HEK293 (cell line): ENCODE measurements around the gene KY.

ENCODE experiments used
- KLF16 ChIP-seq: fragments of 450-650 bp; formaldehyde crosslinking; IDR thresholded peaks from 2 replicates; pipeline ENCODE4 v1.5.1; 2017; ENCODE audit warnings: missing biosample characterization, missing genetic modification characterization
- MYNN ChIP-seq: fragments of 450-650 bp; formaldehyde crosslinking; IDR thresholded peaks from 2 replicates; pipeline ENCODE4 v1.5.1; 2016; ENCODE audit warnings: missing biosample characterization, missing genetic modification characterization, borderline replicate concordance
- ZFP37 ChIP-seq: fragments of 450-650 bp; formaldehyde crosslinking; IDR thresholded peaks from 2 replicates; pipeline ENCODE4 v1.5.1; 2016; ENCODE audit warnings: missing biosample characterization, missing genetic modification characterization
- ZNF24 ChIP-seq: fragments of 450-650 bp; formaldehyde crosslinking; IDR thresholded peaks from 2 replicates; pipeline ENCODE4 v1.5.1; 2016; ENCODE audit warnings: missing biosample characterization, missing genetic modification characterization
- TF ChIP-seq, protein P1 (sequence below): fragments of 450-650 bp; formaldehyde crosslinking; IDR thresholded peaks from 2 replicates; pipeline ENCODE4 v1.5.1; 2016; ENCODE audit warnings: missing biosample characterization, missing genetic modification characterization
- TF ChIP-seq, protein P2 (sequence below): fragments of 450-650 bp; formaldehyde crosslinking; conservative IDR thresholded peaks from 2 replicates; pipeline ENCODE4 v1.5.1; 2016; ENCODE audit warnings: low read depth, missing biosample characterization, missing genetic modification characterization

DNA sequence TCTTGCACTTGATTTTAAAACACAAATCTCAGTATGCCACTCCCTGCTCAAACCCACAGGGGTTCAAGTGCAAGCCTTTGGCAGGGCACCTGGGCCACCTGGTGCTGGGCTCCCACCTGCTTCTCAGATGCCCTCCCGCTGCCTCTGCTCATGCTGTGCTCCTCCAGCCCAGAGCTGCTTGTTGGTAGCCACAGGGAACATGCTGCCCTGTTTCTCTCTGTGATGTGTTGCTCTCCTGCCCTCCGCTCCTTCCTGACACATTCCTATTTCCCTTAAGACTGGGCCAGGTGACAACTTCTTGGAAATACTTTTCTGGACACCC is 27.1 kb upstream of the KY start:
- TF ChIP-seq, protein P1, sequence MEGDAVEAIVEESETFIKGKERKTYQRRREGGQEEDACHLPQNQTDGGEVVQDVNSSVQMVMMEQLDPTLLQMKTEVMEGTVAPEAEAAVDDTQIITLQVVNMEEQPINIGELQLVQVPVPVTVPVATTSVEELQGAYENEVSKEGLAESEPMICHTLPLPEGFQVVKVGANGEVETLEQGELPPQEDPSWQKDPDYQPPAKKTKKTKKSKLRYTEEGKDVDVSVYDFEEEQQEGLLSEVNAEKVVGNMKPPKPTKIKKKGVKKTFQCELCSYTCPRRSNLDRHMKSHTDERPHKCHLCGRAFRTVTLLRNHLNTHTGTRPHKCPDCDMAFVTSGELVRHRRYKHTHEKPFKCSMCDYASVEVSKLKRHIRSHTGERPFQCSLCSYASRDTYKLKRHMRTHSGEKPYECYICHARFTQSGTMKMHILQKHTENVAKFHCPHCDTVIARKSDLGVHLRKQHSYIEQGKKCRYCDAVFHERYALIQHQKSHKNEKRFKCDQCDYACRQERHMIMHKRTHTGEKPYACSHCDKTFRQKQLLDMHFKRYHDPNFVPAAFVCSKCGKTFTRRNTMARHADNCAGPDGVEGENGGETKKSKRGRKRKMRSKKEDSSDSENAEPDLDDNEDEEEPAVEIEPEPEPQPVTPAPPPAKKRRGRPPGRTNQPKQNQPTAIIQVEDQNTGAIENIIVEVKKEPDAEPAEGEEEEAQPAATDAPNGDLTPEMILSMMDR, result no peak
- TF ChIP-seq, protein P2, sequence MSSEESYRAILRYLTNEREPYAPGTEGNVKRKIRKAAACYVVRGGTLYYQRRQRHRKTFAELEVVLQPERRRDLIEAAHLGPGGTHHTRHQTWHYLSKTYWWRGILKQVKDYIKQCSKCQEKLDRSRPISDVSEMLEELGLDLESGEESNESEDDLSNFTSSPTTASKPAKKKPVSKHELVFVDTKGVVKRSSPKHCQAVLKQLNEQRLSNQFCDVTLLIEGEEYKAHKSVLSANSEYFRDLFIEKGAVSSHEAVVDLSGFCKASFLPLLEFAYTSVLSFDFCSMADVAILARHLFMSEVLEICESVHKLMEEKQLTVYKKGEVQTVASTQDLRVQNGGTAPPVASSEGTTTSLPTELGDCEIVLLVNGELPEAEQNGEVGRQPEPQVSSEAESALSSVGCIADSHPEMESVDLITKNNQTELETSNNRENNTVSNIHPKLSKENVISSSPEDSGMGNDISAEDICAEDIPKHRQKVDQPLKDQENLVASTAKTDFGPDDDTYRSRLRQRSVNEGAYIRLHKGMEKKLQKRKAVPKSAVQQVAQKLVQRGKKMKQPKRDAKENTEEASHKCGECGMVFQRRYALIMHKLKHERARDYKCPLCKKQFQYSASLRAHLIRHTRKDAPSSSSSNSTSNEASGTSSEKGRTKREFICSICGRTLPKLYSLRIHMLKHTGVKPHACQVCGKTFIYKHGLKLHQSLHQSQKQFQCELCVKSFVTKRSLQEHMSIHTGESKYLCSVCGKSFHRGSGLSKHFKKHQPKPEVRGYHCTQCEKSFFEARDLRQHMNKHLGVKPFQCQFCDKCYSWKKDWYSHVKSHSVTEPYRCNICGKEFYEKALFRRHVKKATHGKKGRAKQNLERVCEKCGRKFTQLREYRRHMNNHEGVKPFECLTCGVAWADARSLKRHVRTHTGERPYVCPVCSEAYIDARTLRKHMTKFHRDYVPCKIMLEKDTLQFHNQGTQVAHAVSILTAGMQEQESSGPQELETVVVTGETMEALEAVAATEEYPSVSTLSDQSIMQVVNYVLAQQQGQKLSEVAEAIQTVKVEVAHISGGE, result no peak
- TF ChIP-seq ZNF24, result no peak
- TF ChIP-seq MYNN (tag by site-specific recombination), result no peak
- no peak for TF ChIP-seq ZFP37 (tag by site-specific recombination)
- no peak for TF ChIP-seq KLF16 (tag by site-specific recombination)
